IPS-20b (cell line): ENCODE results near the gene TCEAL5.
"Not testable (repeated sequence)": the region's sequence is repeated elsewhere in the genome, so short reads cannot be mapped to it uniquely, and the experiment has no call there.

Experiments
- H3K27ac ChIP-seq: one replicate; pipeline ENCODE4 v1.5.1; 2013; ENCODE audit warnings: low read length
- H3K27me3 ChIP-seq: 2 replicates; pipeline ENCODE4 v1.6.1; 2013; ENCODE audit warnings: mild to moderate bottlenecking, low read length, inconsistent platforms; ENCODE audit not compliant: insufficient read depth
- H3K36me3 ChIP-seq: 2 replicates; pipeline ENCODE4 v1.6.1; 2013; ENCODE audit warnings: low read depth, mild to moderate bottlenecking, inconsistent platforms, low read length, moderate library complexity; ENCODE audit not compliant: insufficient read depth
- H3K4me1 ChIP-seq: 2 replicates; pipeline ENCODE4 v1.6.1; 2013; ENCODE audit warnings: mild to moderate bottlenecking, control low read depth, inconsistent platforms, low read length, moderate library complexity; ENCODE audit not compliant: insufficient read depth
- H3K4me3 ChIP-seq: 2 replicates; pipeline ENCODE4 v1.5.1; 2013; ENCODE audit warnings: mild to moderate bottlenecking, low read length, inconsistent platforms
- H3K9ac ChIP-seq: 2 replicates; pipeline ENCODE4 v1.6.1; 2013; ENCODE audit warnings: low read depth, mild to moderate bottlenecking, inconsistent platforms, low read length, moderate library complexity
- H3K9me3 ChIP-seq: 2 replicates; pipeline ENCODE4 v1.6.1; 2013; ENCODE audit warnings: mild to moderate bottlenecking, low read depth, low read length, inconsistent platforms; ENCODE audit not compliant: insufficient read depth

TCEAL5 gene

GRCh38 chrX:103276581-103277002, at the start of gene TCEAL5:
TCEAL5 (minus strand) TSS chrX:103276750; CDS start chrX:103274563, 2,187 bp downstream.
- H3K9ac ChIP-seq: peak within 1 kb of the TSS; percentile 8; the same call in 1 of the 2 replicates
- H3K27me3 ChIP-seq: no peaks in the 10 kb centered on the region
- H3K27ac ChIP-seq: no peak within 1 kb of the TSS
- H3K4me1 ChIP-seq: no peaks in the 10 kb centered on the region
- no peaks in the 10 kb centered on the region for H3K9me3 ChIP-seq
- no peaks in the 10 kb centered on the region for H3K36me3 ChIP-seq
- peak within 1 kb of the TSS; percentile 64; the same call in 1 of the 2 replicates for H3K4me3 ChIP-seq

DNA sequence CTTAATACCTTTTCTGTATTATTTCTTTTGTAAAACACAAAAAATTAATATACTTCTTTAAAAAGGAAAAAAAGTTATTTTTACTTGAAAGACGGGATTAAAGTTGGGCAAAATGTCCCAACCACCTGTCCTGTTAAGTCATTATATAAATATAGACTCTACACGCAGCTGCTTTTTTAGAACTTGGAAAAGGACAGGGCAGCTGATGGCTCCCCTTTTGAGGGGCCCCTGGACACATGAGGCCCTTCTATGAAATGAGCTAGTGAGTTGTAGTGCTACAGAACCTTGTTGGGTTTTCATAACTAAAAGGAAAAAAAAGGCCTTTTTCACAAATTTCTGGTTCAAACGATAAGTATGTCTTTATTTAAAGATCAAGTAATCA, 34.8 kb upstream of the TCEAL5 start:
- H3K27me3 ChIP-seq: no peaks in the 10 kb centered on the region
- H3K9ac ChIP-seq: peak overlapping the region; percentile 76; the same call in 1 of the 2 replicates
- H3K9me3 ChIP-seq: no peaks in the 10 kb centered on the region
- H3K27ac ChIP-seq: no peak overlapping the region
- no peaks in the 10 kb centered on the region for H3K36me3 ChIP-seq
- H3K4me1 ChIP-seq: no peaks in the 10 kb centered on the region
- peak overlapping the region; percentile 80 for H3K4me3 ChIP-seq

- peak within 1 kb of the TSS; percentile 76; the same call in 1 of the 2 replicates for H3K9ac ChIP-seq
- no peaks in the 10 kb centered on the region for H3K36me3 ChIP-seq
- H3K4me1 ChIP-seq: no peaks in the 10 kb centered on the region
- no peaks in the 10 kb centered on the region for H3K27me3 ChIP-seq
- H3K4me3 ChIP-seq: peak within 1 kb of the TSS; percentile 80
- no peak within 1 kb of the TSS for H3K27ac ChIP-seq
- H3K9me3 ChIP-seq: no peaks in the 10 kb centered on the region
Observed at GRCh38 chrX:103310555-103311398, 34.2 kb upstream of the TCEAL5 start, which contains the start of gene BEX2. BEX2 (minus strand) TSS chrX:103310990; CDS start chrX:103309976, 1,014 bp downstream.

GRCh38 chrX:103309860-103310554, 33.5 kb upstream of the TCEAL5 start:
- no peak overlapping the region for H3K27ac ChIP-seq

DNA sequence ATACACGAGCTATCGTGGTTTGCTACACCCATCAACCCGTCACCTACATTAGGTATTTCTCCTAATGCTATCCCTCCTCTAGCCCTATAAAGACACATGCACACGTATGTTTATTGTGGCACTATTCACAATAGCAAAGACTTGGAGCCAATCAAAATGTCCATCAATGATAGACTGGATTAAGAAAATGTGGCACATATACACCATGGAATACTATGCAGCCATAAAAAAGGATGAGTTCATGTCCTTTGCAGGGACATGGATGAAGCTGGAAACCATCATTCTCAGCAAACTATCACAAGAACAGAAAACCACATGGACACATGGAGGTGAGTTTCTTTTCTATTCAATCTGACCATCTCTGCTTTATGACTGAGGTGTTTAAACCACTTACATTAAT, 29.1 kb upstream of the TCEAL5 start:
- not testable (repeated sequence) for H3K4me1 ChIP-seq, H3K36me3 ChIP-seq, H3K27ac ChIP-seq, H3K9me3 ChIP-seq, H3K9ac ChIP-seq, H3K27me3 ChIP-seq, H3K4me3 ChIP-seq

More at GRCh38 chrX:103309860-103310554, 33.5 kb upstream of the TCEAL5 start:
- Histone ChIP-seq H3K4me1 (no peaks in the 10 kb centered on the region), H3K9me3 (no peaks in the 10 kb centered on the region), H3K4me3 (peak overlapping the region; percentile 80; the same call in 1 of the 2 replicates), H3K36me3 (no peaks in the 10 kb centered on the region), H3K27me3 (no peaks in the 10 kb centered on the region), H3K9ac (peak overlapping the region; percentile 76; the same call in 1 of the 2 replicates)

DNA sequence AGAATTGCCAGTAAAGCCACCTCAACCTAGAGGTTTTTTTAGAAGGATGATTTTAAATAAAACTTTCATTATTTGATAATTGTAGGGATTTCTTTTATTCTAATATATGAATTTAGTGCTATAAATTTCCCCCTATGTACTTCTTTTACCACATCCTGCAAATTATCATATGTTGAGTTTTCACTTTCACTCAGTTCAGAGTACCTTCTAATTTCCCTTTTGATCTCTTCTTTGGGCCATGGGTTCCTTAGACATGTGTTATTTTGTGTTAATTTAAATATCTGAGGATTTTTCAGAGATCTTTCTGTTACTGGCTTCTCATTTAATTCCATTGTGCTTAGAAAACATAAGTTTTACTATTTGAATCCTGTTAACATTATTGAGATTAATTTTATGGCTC, 28.2 kb upstream of the TCEAL5 start:
- H3K27me3 ChIP-seq: no peaks in the 10 kb centered on the region

DNA sequence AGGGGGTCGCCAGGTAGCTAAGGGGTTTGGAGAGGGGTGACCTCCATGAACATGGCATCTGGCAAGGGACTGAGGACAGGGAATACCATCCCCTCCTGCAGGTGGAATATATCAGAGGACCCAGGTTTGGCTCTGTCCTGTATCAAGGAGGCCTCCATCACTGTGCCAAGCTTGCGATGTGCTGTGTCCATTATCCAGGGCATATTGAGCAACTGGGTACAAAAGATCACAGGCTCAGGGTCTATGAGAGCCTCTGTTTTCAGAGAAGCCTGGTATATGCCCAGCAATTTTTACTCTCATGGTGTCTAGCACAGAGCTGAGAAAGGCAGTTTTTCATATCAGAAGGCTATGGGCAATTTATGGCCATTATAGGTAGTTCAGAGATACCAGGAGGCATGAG, 16.6 kb upstream of the TCEAL5 start:
- Histone ChIP-seq H3K9me3 (no peaks in the 10 kb centered on the region), H3K27ac (no peak overlapping the region)

More for the DNA sequence above, 28.2 kb upstream of the TCEAL5 start:
- H3K36me3 ChIP-seq: no peaks in the 10 kb centered on the region
- no peak overlapping the region for H3K4me3 ChIP-seq
- no peaks in the 10 kb centered on the region for H3K4me1 ChIP-seq
- no peaks in the 10 kb centered on the region for H3K9me3 ChIP-seq
- no peak overlapping the region for H3K27ac ChIP-seq
- H3K9ac ChIP-seq: no peak overlapping the region

DNA sequence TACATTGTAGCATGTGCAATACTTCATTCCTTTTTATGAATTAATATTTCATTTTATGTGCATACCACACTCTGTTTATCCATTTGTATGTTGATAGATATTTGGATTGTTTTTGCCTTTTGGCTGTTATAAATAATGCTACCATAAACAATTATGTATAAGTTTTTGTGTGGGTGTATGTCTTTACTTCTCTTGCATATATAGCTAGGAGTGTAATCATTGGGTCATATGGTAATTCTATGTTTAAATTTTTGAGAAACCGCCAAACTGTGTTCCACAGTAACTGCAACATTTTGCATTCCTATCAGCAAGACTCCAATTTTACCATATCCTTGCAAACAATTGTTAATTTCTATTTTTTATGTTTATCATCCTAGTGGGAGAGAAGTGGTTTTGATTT, 3.1 kb upstream of the TCEAL5 start:
- Histone ChIP-seq H3K9me3 (no peaks in the 10 kb centered on the region), H3K4me3 (no peak overlapping the region), H3K9ac (no peak overlapping the region), H3K27ac (no peak overlapping the region), H3K27me3 (no peaks in the 10 kb centered on the region), H3K36me3 (no peaks in the 10 kb centered on the region), H3K4me1 (no peaks in the 10 kb centered on the region)

More for the DNA sequence above, 16.6 kb upstream of the TCEAL5 start:
- Histone ChIP-seq H3K36me3 (no peaks in the 10 kb centered on the region), H3K4me1 (peaks cover 6% of the 10 kb centered on the region; the same call in 1 of the 2 replicates), H3K9ac (no peak overlapping the region), H3K27me3 (peaks cover 28% of the 10 kb centered on the region; the same call in 1 of the 2 replicates), H3K4me3 (no peak overlapping the region)

GRCh38 chrX:103275947-103276567, 493 bp downstream of the TCEAL5 start:
- Histone ChIP-seq H3K36me3 (no peaks in the 10 kb centered on the region), H3K4me1 (no peaks in the 10 kb centered on the region), H3K9ac (peak overlapping the region; percentile 8; the same call in 1 of the 2 replicates), H3K27me3 (no peaks in the 10 kb centered on the region), H3K9me3 (no peaks in the 10 kb centered on the region), H3K4me3 (peak overlapping the region; percentile 64; the same call in 1 of the 2 replicates), H3K27ac (no peak overlapping the region)

DNA sequence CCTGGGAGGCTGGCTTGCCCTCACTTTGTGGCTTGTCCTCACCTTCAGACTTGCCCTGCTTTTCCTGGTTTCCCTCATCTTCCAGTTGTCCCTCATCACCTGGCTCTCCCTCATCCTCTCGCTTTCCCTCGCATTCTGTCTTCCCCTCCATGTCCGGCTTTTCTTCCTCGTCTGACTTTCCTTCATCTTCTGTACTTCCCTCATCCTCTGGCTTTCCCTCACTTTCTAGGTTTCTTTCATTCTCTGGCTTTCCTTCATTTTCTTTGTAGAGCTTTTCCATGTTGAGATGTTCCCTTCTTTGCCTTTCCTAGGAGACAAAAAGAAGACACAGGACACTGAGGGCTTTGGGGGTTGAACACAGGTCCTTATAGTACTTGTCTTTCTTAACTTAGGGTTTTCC, 2.3 kb downstream of the TCEAL5 start:
- no peak overlapping the region for H3K4me3 ChIP-seq
- no peaks in the 10 kb centered on the region for H3K4me1 ChIP-seq
- H3K27me3 ChIP-seq: no peaks in the 10 kb centered on the region
- no peaks in the 10 kb centered on the region for H3K9me3 ChIP-seq
- H3K36me3 ChIP-seq: no peaks in the 10 kb centered on the region
- H3K27ac ChIP-seq: no peak overlapping the region
- no peak overlapping the region for H3K9ac ChIP-seq

DNA sequence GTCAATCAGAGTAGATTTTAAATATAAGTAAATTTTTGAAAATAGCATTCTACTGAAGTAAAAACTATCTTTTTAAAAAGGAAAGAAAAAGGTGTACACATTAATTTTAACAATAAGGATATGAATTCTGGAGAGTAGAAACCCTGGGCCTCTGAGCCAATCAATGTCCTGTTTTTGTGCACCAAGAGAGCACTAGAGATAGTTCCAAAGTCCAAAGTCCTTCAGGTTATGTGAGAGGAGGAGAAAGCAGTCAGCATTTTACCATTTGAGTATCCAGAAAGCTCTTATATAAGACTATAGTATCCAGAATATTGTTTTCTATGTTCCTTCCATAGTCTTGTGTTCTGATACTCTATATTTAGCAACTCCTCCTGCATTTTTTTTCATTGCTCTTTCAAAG, 18.3 kb downstream of the TCEAL5 start:
- Histone ChIP-seq H3K4me1 (peaks cover 12% of the 10 kb centered on the region; the same call in 1 of the 2 replicates), H3K27me3 (no peaks in the 10 kb centered on the region), H3K27ac (no peak overlapping the region)

More for the DNA sequence above, 18.3 kb downstream of the TCEAL5 start:
- Histone ChIP-seq H3K9me3 (no peaks in the 10 kb centered on the region), H3K36me3 (peaks cover 5% of the 10 kb centered on the region; the same call in 1 of the 2 replicates), H3K9ac (no peak overlapping the region), H3K4me3 (no peak overlapping the region)
